WTC11 (cell line): Measurements from ENCODE around the gene LIF. TPM values are rescaled to one million over a fixed set of nuclear protein-coding genes. Genes with fewer than 3 reads are reported as not detected.

ENCODE experiments used
- ATAC-seq: fragments of 200-7000 bp; cut with Tn5 transposase; 2 replicates; pipeline ENCODE4 v1.10.0; 2021; ENCODE audit warnings: mild to moderate bottlenecking, moderate library complexity
- CTCF ChIA-PET: fragments of 300-600 bp; sonication (Branson Sonifier 250); formaldehyde crosslinking; loops from one replicate; lab custom pipeline; 2021; ENCODE audit warnings: antibody characterized with exemption; lab: Charles Lee
- POLR2A ChIA-PET: fragments of 350-600 bp; sonication (Branson Sonifier 250); formaldehyde crosslinking; loops from one replicate; lab custom pipeline; 2021; ENCODE audit warnings: antibody characterized with exemption; lab: Charles Lee
- DNase-seq: peaks from one replicate; pipeline ENCODE4 v3.0.0; 2021; ENCODE audit warnings: low spot score
- H3K27ac Mint-ChIP-seq: 2 replicates; pipeline ENCODE4 v1.8.0; 2021; ENCODE audit warnings: mixed read lengths
- H3K27me3 Mint-ChIP-seq: 2 replicates; pipeline ENCODE4 v1.8.0; 2021; ENCODE audit warnings: low read depth, mild to moderate bottlenecking, moderate library complexity, mixed read lengths
- H3K36me3 Mint-ChIP-seq: 2 replicates; pipeline ENCODE4 v1.8.0; 2021; ENCODE audit warnings: mixed read lengths
- H3K4me1 Mint-ChIP-seq: 2 replicates; pipeline ENCODE4 v1.8.0; 2022; ENCODE audit warnings: mixed read lengths
- H3K4me3 Mint-ChIP-seq: 2 replicates; pipeline ENCODE4 v1.8.0; 2021; ENCODE audit warnings: mild to moderate bottlenecking, moderate library complexity, mixed read lengths
- H3K9me3 Mint-ChIP-seq: 2 replicates; pipeline ENCODE4 v1.8.0; 2021; ENCODE audit warnings: mixed read lengths
- ATF1 ChIP-seq: sonication (generic); formaldehyde crosslinking; IDR thresholded peaks from 2 replicates; pipeline ENCODE4 v1.8.1; 2023; ENCODE audit warnings: mild to moderate bottlenecking, moderate library complexity, missing genetic modification reagents
- ATF6 ChIP-seq: sonication (generic); formaldehyde crosslinking; IDR thresholded peaks from 2 replicates; pipeline ENCODE4 v1.8.1; 2023; ENCODE audit warnings: mild to moderate bottlenecking, missing genetic modification reagents
- E2F1 ChIP-seq: sonication (generic); formaldehyde crosslinking; IDR thresholded peaks from 2 replicates; pipeline ENCODE4 v1.8.0; 2022; ENCODE audit warnings: mild to moderate bottlenecking, missing genetic modification reagents
- E2F4 ChIP-seq: sonication (generic); formaldehyde crosslinking; IDR thresholded peaks from 2 replicates; pipeline ENCODE4 v1.8.1; 2022; ENCODE audit warnings: low read depth, mild to moderate bottlenecking, moderate library complexity, missing genetic modification reagents, borderline replicate concordance
- EMX1 ChIP-seq: fragments of 250-450 bp; sonication (Bioruptor Pico); IDR thresholded peaks from 2 replicates; pipeline ENCODE4 v1.8.0; 2021; ENCODE audit warnings: mild to moderate bottlenecking
- ESRRA ChIP-seq: sonication (generic); formaldehyde crosslinking; IDR thresholded peaks from 2 replicates; pipeline ENCODE4 v1.8.1; 2022; ENCODE audit warnings: mild to moderate bottlenecking, missing genetic modification reagents, borderline replicate concordance
- HMGA2 ChIP-seq: fragments of 250-450 bp; sonication (Bioruptor Pico); IDR thresholded peaks from 2 replicates; pipeline ENCODE4 v1.4.0; 2021; ENCODE audit warnings: mild to moderate bottlenecking, moderate library complexity
- IRF1 ChIP-seq: sonication (generic); formaldehyde crosslinking; IDR thresholded peaks from 2 replicates; pipeline ENCODE4 v1.8.0; 2023; ENCODE audit warnings: missing genetic modification reagents
- JUN ChIP-seq: sonication (generic); formaldehyde crosslinking; IDR thresholded peaks from 2 replicates; pipeline ENCODE4 v1.8.0; 2023; ENCODE audit warnings: mild to moderate bottlenecking, missing genetic modification reagents
- MYBL2 ChIP-seq: sonication (generic); formaldehyde crosslinking; IDR thresholded peaks from 2 replicates; pipeline ENCODE4 v1.8.1; 2023; ENCODE audit warnings: mild to moderate bottlenecking, moderate library complexity, missing genetic modification reagents
- SMAD4 ChIP-seq: sonication (generic); formaldehyde crosslinking; IDR thresholded peaks from 2 replicates; pipeline ENCODE4 v1.8.0; 2022; ENCODE audit warnings: mild to moderate bottlenecking, missing genetic modification reagents
- SOX15 ChIP-seq: fragments of 250-450 bp; sonication (Bioruptor Pico); IDR thresholded peaks from 2 replicates; pipeline ENCODE4 v1.9.0; 2021; ENCODE audit warnings: mild to moderate bottlenecking
- TCF7 ChIP-seq: sonication (generic); formaldehyde crosslinking; IDR thresholded peaks from 2 replicates; pipeline ENCODE4 v1.8.0; 2022; ENCODE audit warnings: mild to moderate bottlenecking, low read depth, missing genetic modification reagents, moderate library complexity
- TEAD1 ChIP-seq: sonication (generic); formaldehyde crosslinking; IDR thresholded peaks from 2 replicates; pipeline ENCODE4 v1.8.0; 2022; ENCODE audit warnings: mild to moderate bottlenecking, missing genetic modification reagents
- ZBTB21 ChIP-seq: sonication (generic); formaldehyde crosslinking; IDR thresholded peaks from 2 replicates; pipeline ENCODE4 v1.8.1; 2023; ENCODE audit warnings: mild to moderate bottlenecking, missing genetic modification reagents, borderline replicate concordance
- ZMAT4 ChIP-seq: fragments of 250-450 bp; sonication (Bioruptor Pico); IDR thresholded peaks from 2 replicates; pipeline ENCODE4 v1.9.0; 2021; ENCODE audit warnings: mild to moderate bottlenecking
- ZNF219 ChIP-seq: sonication (generic); formaldehyde crosslinking; IDR thresholded peaks from 2 replicates; pipeline ENCODE4 v1.8.0; 2023; ENCODE audit warnings: missing genetic modification reagents, mild to moderate bottlenecking, borderline replicate concordance
- ZNF396 ChIP-seq: fragments of 250-450 bp; sonication (Bioruptor Pico); IDR thresholded peaks from 2 replicates; pipeline ENCODE4 v1.8.0; 2021; ENCODE audit warnings: mild to moderate bottlenecking, moderate library complexity, borderline replicate concordance
- ZNF425 ChIP-seq: fragments of 250-450 bp; sonication (Bioruptor Pico); conservative IDR thresholded peaks from 2 replicates; pipeline ENCODE4 v1.9.0; 2021; ENCODE audit warnings: mild to moderate bottlenecking
- total RNA-seq: library from RNA; stranded (reverse); gene quantifications from 3 replicates; pipeline ENCODE4 v1.2.3, GENCODE V29; 2021

The LIF gene
- total RNA-seq, 1 experiment from 2014 or later: 7.2 TPM

- no peak for TF ChIP-seq E2F1
Measured at GRCh38 chr22:30211124-30211820, 35.3 kb downstream of the LIF start (continued).

- Mint-ChIP-seq H3K9me3 (no peaks in the 10 kb centered on the region), H3K4me3 (no peak overlapping the region), H3K27ac (no peak overlapping the region), H3K36me3 (no peaks in the 10 kb centered on the region), H3K27me3 (peaks cover 3% of the 10 kb centered on the region; the same call in 1 of the 2 replicates), H3K4me1 (peaks cover 24% of the 10 kb centered on the region)
- DNase-seq (no peak), ATAC-seq (no peak)
- ChIA-PET CTCF (no interaction called here), POLR2A (no interaction called here)
- TF ChIP-seq ZNF219: no peak
- no peak for TF ChIP-seq SOX15 (CRISPR knock-in tag)
Measured at GRCh38 chr22:30210235-30210909, 36.2 kb downstream of the LIF start.

- peaks cover 18% of the 10 kb centered on the region for H3K4me1 Mint-ChIP-seq
- CTCF ChIA-PET: interaction anchor here (1.7 kb wide), 1 partner anchor 46 kb away, joined by 7 read pairs; no protein-coding TSS in a partner anchor
- TF ChIP-seq ESRRA (CRISPR knock-in tag) (no peak), ZNF425 (CRISPR knock-in tag) (no peak), JUN (CRISPR knock-in tag) (no peak), IRF1 (CRISPR knock-in tag) (no peak), SOX15 (CRISPR knock-in tag) (no peak), ATF6 (no peak), MYBL2 (CRISPR knock-in tag) (no peak)
- TF ChIP-seq, all 79 proteins: peak for 0
- H3K4me3 Mint-ChIP-seq: no peak overlapping the region
- H3K27me3 Mint-ChIP-seq: no peaks in the 10 kb centered on the region
- DNase-seq (no peak), ATAC-seq (no peak)
- no peaks in the 10 kb centered on the region for H3K9me3 Mint-ChIP-seq
- POLR2A ChIA-PET: interaction anchor here (0.5 kb wide), 1 partner anchor 1754 kb away, joined by 6 read pairs; no protein-coding TSS in a partner anchor
- no peaks in the 10 kb centered on the region for H3K36me3 Mint-ChIP-seq
- no peak overlapping the region for H3K27ac Mint-ChIP-seq
Measured at GRCh38 chr22:30209642-30210041, 36.9 kb downstream of the LIF start.

- H3K4me1 Mint-ChIP-seq: peaks cover 14% of the 10 kb centered on the region
- CTCF ChIA-PET: interaction anchor here (0.8 to 1.7 kb wide), 2 partner anchors 46 to 204 kb away, joined by 3 to 7 read pairs; no protein-coding TSS in a partner anchor
- 0 out of 2 replicates have a peak overlapping the region, but pooled peaks have one; percentile 16 for H3K27ac Mint-ChIP-seq
- H3K36me3 Mint-ChIP-seq: no peaks in the 10 kb centered on the region
- ATAC-seq (no peak), DNase-seq (no peak)
- no peak overlapping the region for H3K4me3 Mint-ChIP-seq
- H3K27me3 Mint-ChIP-seq: no peaks in the 10 kb centered on the region
- POLR2A ChIA-PET: interaction anchor here (0.5 kb wide), 1 partner anchor 1754 kb away, joined by 6 read pairs; no protein-coding TSS in a partner anchor
- no peaks in the 10 kb centered on the region for H3K9me3 Mint-ChIP-seq
- TF ChIP-seq TEAD1: no peak
- TF ChIP-seq TCF7 (CRISPR knock-in tag): no peak
- no peak for TF ChIP-seq ATF1 (CRISPR knock-in tag)
- no peak for TF ChIP-seq ZMAT4 (CRISPR knock-in tag)
- TF ChIP-seq EMX1 (CRISPR knock-in tag): no peak
- no peak for TF ChIP-seq E2F4 (CRISPR knock-in tag)
- no peak for TF ChIP-seq SMAD4 (CRISPR knock-in tag)
- no peak for TF ChIP-seq ZBTB21 (CRISPR knock-in tag)
- no peak for TF ChIP-seq HMGA2 (CRISPR knock-in tag)
- no peak for TF ChIP-seq ZNF396 (CRISPR knock-in tag)
Measured at GRCh38 chr22:30208631-30209603, 37.6 kb downstream of the LIF start.
